Heart left ventricle (tissue), 16 donors: ENCODE measurements around the gene DUSP22. TPM values are rescaled to one million over a fixed set of nuclear protein-coding genes. Genes with fewer than 3 reads are reported as not detected.
A peak's percentile ranks its signal among the peaks of the same experiment; 100 is the strongest.

Source experiments
- ATAC-seq, 4 donors: fragments of 200-7000 bp; cut with Tn5 transposase; one replicate each; pipeline ENCODE4 v1.9.1; 2020 to 2022; ENCODE audit warnings: moderate library complexity in 4 of 4, mild to moderate bottlenecking in 3 of 4, moderate number of reproducible peaks in 1 of 4
- DNase-seq, 5 donors: peaks; one replicate each; pipeline ENCODE4 v3.0.0-alpha.2; 2020
- H3K27ac ChIP-seq, 12 donors: fragments of 200-600 bp; sonication (generic) in 4 of 12; one replicate each; pipeline versions ENCODE4 v1.5.0 to v1.8.0; 2016 to 2022; ENCODE audit warnings: mild to moderate bottlenecking in 2 of 12
- H3K27me3 ChIP-seq, 9 donors: fragments of 200-600 bp; sonication (generic) in 2 of 9; one replicate each; pipeline versions ENCODE4 v1.5.1 to v1.8.0; 2016 to 2022; ENCODE audit warnings: mild to moderate bottlenecking in 3 of 9
- H3K36me3 ChIP-seq, 9 donors: fragments of 200-600 bp; sonication (generic) in 2 of 9; one replicate each; pipeline versions ENCODE4 v1.5.0 to v1.8.0; 2018 to 2022; ENCODE audit warnings: mild to moderate bottlenecking in 2 of 9
- H3K4me1 ChIP-seq, 12 donors: fragments of 200-600 bp; sonication (generic) in 4 of 12; one replicate each; pipeline versions ENCODE4 v1.5.0 to v1.8.0; 2016 to 2022; ENCODE audit warnings: mild to moderate bottlenecking in 3 of 12
- H3K4me3 ChIP-seq, 12 donors: fragments of 200-600 bp; sonication (generic) in 4 of 12; one replicate each; pipeline versions ENCODE4 v1.5.0 to v1.8.0; 2017 to 2022; ENCODE audit warnings: mild to moderate bottlenecking in 9 of 12, moderate library complexity in 4 of 12
- H3K9me3 ChIP-seq, 12 donors: fragments of 200-600 bp; sonication (generic) in 4 of 12; one replicate each; pipeline versions ENCODE4 v1.5.0 to v1.8.0; 2016 to 2022; ENCODE audit warnings: mild to moderate bottlenecking in 1 of 12
- CTCF ChIP-seq, 12 donors: fragments of 200-600 bp; sonication (generic) in 4 of 12; IDR thresholded peaks; one replicate each; pipeline versions ENCODE4 v1.5.0 to v1.8.0; 2018 to 2022; ENCODE audit warnings: antibody characterized with exemption in 12 of 12, mild to moderate bottlenecking in 5 of 12
- POLR2A ChIP-seq, 2 donors: fragments of 450-650 bp; IDR thresholded peaks; one replicate each; pipeline ENCODE4 v1.6.1; 2017; ENCODE audit warnings: antibody characterized with exemption in 2 of 2, mild to moderate bottlenecking in 2 of 2, moderate library complexity in 2 of 2
- WGBS, 4 donors: extraction: QIAGEN DNeasy Blood & Tissue Kit in 2 of 4; methylation state at CpG; one replicate each; pipeline versions ENCODE4 v1.1.5 to v1.1.7; 2013 to 2018; 5-methylcytosine and 5-hydroxymethylcytosine counted together
- intact Hi-C, 10 donors: fragments of 100-400 bp; cut with DNase I; formaldehyde crosslinking; loops; one replicate each; pipeline versions ENCODE4 v1.11.1 to v1.14.2; 2022
- polyA plus RNA-seq, 2 donors: library from polyadenylated mRNA; stranded (reverse); fragments of 200-250 nt; gene quantifications; one replicate each; pipeline ENCODE4 v1.2.3, GENCODE V29; 2013
- total RNA-seq, 9 donors: library from RNA; depleted of rRNA in 2 of 9; stranded (reverse); fragments of >200 nt in 2 of 9; fragmentation: NEBNext Ultra II Directional in 3 of 9; extraction: Animal tissue kit (Norgen Biotek cat#: 25700) in 3 of 9; gene quantifications; one replicate each; pipeline versions ENCODE4 v1.1.0 to v1.2.4, GENCODE V29; 2016 to 2023
- donor health status: ischemic (EF 13 %, LVEDD 7.1; RV severe dilation, severe dysfunction).
- donor health status: healthy with polysubstance abuse.
- donor health status: DM: no; HTN: yes; CAD: no.
- donor health status: DM: no; HTN: no; CAD: no.
- donor health status: ischemic (EF 25% LVEDD 6.9; RV normal size, moderate dysfunction).
- donor health status: ischemic (EF 25% LVEDD 5.7; RV mildly dilated, moderate dysfunction).
- donor health status: healthy.
- donor health status: DM: yes; HTN: yes; CAD: no.
- donor health status: ischemic (EF 35%, LVEDD 5.7; RV mildly dilated, moderate dysfunction).
- donor health status: nonischemic (EF 11% LVEDD 7.7; RV severe dilation, severe dysfunction).
- donor health status: DM: yes; HTN: yes; CAD: no.
- donor health status: PGD.
- donor health status: ischemic (EF 29% LVEDD 5.4; RV normal size, mild dysfunction).
- donor health status: nonischemic (EF 23%, LVEDD 6.1; RV moderate dilation, normal function).

DUSP22 gene
- total and polyA plus RNA-seq, 11 donors, result 33.4 to 79.9 (median 48.2) TPM

GRCh38 chr6:318243-318890, 26.1 kb downstream of the DUSP22 start:
- TF ChIP-seq POLR2A (IDR thresholded peaks at IDR 0.05) (no peak), CTCF (IDR thresholded peaks at IDR 0.05) (no peak)
- ATAC-seq (no peak), DNase-seq (no peak)
- Histone ChIP-seq H3K27me3 (no peaks in the 10 kb centered on the region), H3K36me3 (no peaks in the 10 kb centered on the region), H3K27ac (no peak overlapping the region), H3K4me1 (peaks cover 0 to 51% (median 5%) of the 10 kb centered on the region in 12 donors), H3K4me3 (no peak overlapping the region), H3K9me3 (no peaks in the 10 kb centered on the region)
- WGBS, 4 donors, result 72 to 82% (median 77%) methylated on average over 4 of the region's 4 CpGs
- intact Hi-C loops, result no loop called here

- WGBS, 4 donors, result 84 to 90% (median 88%) methylated on average over 14 of the region's 14 CpGs
- peaks cover 0 to 46% (median 11%) of the 10 kb centered on the region in 12 donors for H3K4me1 ChIP-seq
- ATAC-seq (no peak), DNase-seq (no peak)
- H3K27me3 ChIP-seq, result no peaks in the 10 kb centered on the region
- H3K36me3 ChIP-seq, result no peaks in the 10 kb centered on the region
- H3K9me3 ChIP-seq, result no peaks in the 10 kb centered on the region
- H3K27ac ChIP-seq, result no peak overlapping the region
- no peak for TF ChIP-seq POLR2A (IDR thresholded peaks at IDR 0.05)
- TF ChIP-seq CTCF (IDR thresholded peaks at IDR 0.05), result no peak
- intact Hi-C loops, result no loop called here
- no peak overlapping the region for H3K4me3 ChIP-seq
Measured at GRCh38 chr6:319177-320131, 27.2 kb downstream of the DUSP22 start.

GRCh38 chr6:320351-321157, 28.3 kb downstream of the DUSP22 start:
- 88 to 93% (median 89%) methylated on average over 13 of the region's 13 CpGs for WGBS, 4 donors
- Histone ChIP-seq H3K9me3 (no peaks in the 10 kb centered on the region), H3K4me3 (no peak overlapping the region), H3K27me3 (no peaks in the 10 kb centered on the region), H3K36me3 (no peaks in the 10 kb centered on the region), H3K27ac (peak overlapping the region in 1 of 12 donors; percentile 29), H3K4me1 (peaks cover 0 to 49% (median 13%) of the 10 kb centered on the region in 12 donors)
- TF ChIP-seq CTCF (IDR thresholded peaks at IDR 0.05) (no peak), POLR2A (IDR thresholded peaks at IDR 0.05) (no peak)
- DNase-seq (no peak), ATAC-seq (peak in 1 of 4 donors; percentile 5)
- intact Hi-C loops, result no loop called here

GRCh38 chr6:321158-321438, 28.8 kb downstream of the DUSP22 start:
- WGBS, 4 donors, result 83 to 98% (median 87%) methylated on average over 1 of the region's 1 CpG
- Histone ChIP-seq H3K27me3 (no peaks in the 10 kb centered on the region), H3K4me3 (no peak overlapping the region), H3K9me3 (no peaks in the 10 kb centered on the region), H3K27ac (peak overlapping the region in 1 of 12 donors; percentile 29), H3K4me1 (peaks cover 0 to 46% (median 13%) of the 10 kb centered on the region in 12 donors), H3K36me3 (no peaks in the 10 kb centered on the region)
- DNase-seq, result no peak
- no peak for ATAC-seq
- intact Hi-C loops, result no loop called here
- TF ChIP-seq POLR2A (IDR thresholded peaks at IDR 0.05), result no peak
- no peak for TF ChIP-seq CTCF (IDR thresholded peaks at IDR 0.05)
